ENCODE data around the gene KCNT1.

DNA sequence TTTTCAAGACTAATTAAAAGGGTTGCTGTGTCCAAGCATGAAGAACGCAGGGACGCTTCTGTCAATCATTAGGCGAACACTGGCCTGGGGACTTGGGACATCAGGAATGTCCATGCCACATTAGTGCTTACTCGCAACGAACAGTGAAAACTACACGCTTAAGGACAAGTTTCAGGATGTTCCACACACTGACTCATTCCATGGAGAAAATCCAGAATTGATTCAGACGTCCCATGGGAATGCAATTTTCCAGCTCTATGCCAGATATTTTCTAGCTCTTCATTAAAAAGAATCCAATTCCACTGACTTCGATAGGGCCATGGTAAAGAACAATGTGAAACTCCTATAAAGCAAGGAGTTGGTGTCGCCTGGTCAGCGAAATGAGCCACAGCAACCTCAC lies 107.2 kb downstream of the KCNT1 start:
- TF ChIP-seq, protein P1, sequence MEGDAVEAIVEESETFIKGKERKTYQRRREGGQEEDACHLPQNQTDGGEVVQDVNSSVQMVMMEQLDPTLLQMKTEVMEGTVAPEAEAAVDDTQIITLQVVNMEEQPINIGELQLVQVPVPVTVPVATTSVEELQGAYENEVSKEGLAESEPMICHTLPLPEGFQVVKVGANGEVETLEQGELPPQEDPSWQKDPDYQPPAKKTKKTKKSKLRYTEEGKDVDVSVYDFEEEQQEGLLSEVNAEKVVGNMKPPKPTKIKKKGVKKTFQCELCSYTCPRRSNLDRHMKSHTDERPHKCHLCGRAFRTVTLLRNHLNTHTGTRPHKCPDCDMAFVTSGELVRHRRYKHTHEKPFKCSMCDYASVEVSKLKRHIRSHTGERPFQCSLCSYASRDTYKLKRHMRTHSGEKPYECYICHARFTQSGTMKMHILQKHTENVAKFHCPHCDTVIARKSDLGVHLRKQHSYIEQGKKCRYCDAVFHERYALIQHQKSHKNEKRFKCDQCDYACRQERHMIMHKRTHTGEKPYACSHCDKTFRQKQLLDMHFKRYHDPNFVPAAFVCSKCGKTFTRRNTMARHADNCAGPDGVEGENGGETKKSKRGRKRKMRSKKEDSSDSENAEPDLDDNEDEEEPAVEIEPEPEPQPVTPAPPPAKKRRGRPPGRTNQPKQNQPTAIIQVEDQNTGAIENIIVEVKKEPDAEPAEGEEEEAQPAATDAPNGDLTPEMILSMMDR (IDR thresholded peaks at IDR 0.05; ENCODE audit: insufficient read depth, low read depth, low read length), result no peak
- TF ChIP-seq EZH2 (IDR thresholded peaks at IDR 0.05; ENCODE audit: insufficient read depth, low read length), result no peak
